ENCODE measurements around the gene OSBPL5. TPM values are rescaled to one million over a fixed set of nuclear protein-coding genes. Genes with fewer than 3 reads are reported as not detected.

The OSBPL5 gene
- total and polyA plus RNA-seq, 2 donors from 2014 or later, result 8.5 to 63.0 TPM

- Histone ChIP-seq H3K9ac (ENCODE audit: low read length in 3 of 3) (no peak overlapping the region), H3K4me1 (ENCODE audit: control insufficient read depth in 2 of 3, insufficient read depth in 2 of 3, low read depth in 1 of 3, low read length in 3 of 3) (no peaks in the 10 kb centered on the region), H3K27ac (ENCODE audit: low read depth in 2 of 2, low read length in 2 of 2) (no peak overlapping the region), H3K4me3 (ENCODE audit: low read length in 3 of 3) (no peak overlapping the region), H3K36me3 (ENCODE audit: control insufficient read depth in 2 of 3, insufficient read depth in 3 of 3, low read length in 3 of 3) (peaks cover 0 to 4% (median 2%) of the 10 kb centered on the region in 3 donors), H3K9me3 (ENCODE audit: control insufficient read depth in 2 of 3, insufficient read depth in 1 of 3, low read length in 3 of 3) (no peaks in the 10 kb centered on the region), H3K27me3 (ENCODE audit: control insufficient read depth, insufficient read depth, low read length) (no peaks in the 10 kb centered on the region)
- DNase-seq, result peak in 1 of 5 donors; percentile 67
- TF ChIP-seq, protein P1, sequence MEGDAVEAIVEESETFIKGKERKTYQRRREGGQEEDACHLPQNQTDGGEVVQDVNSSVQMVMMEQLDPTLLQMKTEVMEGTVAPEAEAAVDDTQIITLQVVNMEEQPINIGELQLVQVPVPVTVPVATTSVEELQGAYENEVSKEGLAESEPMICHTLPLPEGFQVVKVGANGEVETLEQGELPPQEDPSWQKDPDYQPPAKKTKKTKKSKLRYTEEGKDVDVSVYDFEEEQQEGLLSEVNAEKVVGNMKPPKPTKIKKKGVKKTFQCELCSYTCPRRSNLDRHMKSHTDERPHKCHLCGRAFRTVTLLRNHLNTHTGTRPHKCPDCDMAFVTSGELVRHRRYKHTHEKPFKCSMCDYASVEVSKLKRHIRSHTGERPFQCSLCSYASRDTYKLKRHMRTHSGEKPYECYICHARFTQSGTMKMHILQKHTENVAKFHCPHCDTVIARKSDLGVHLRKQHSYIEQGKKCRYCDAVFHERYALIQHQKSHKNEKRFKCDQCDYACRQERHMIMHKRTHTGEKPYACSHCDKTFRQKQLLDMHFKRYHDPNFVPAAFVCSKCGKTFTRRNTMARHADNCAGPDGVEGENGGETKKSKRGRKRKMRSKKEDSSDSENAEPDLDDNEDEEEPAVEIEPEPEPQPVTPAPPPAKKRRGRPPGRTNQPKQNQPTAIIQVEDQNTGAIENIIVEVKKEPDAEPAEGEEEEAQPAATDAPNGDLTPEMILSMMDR (IDR thresholded peaks at IDR 0.05; ENCODE audit: borderline replicate concordance, extremely low read depth, insufficient read depth), result no peak
- intact Hi-C loops (cut with DNase I), result no loop called here
- FAIRE-seq, result no peak
Observed at GRCh38 chr11:3101921-3102640, 63.0 kb downstream of the OSBPL5 start.

GRCh38 chr11:3099178-3099577 is 65.9 kb downstream of the OSBPL5 start:
- FAIRE-seq, result no peak

DNA sequence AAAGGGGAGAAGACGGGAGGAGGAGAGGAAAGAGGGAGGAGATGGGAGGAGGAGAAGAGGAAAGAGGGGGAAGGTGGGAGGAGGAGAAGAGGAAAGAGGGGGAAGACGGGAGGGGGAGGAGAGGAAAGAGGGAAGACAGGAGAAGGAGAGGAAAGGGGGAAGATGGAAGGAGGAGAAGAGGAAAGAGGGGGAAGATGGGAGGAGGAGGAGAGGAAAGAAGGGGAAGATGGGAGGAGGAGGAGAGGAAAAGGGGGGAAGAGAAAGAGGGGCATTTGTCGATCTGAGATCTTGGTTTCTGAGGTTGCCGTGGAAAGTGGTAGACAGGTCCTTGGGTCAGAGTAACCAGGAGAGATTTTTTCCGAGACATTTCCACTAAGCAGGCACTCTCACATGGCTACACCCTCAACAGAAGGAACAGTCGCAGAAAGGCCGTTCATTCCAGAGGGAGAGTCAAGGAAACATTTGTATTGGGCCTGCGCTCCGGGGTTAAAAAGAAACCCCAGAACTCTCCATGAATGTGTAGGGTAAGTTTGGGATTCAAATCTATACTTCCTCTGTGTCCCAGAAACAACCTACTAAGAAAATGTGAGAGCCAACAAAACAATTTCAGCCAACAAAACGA is 68.1 kb downstream of the OSBPL5 start:
- no peak overlapping the region for H3K4me3 ChIP-seq (ENCODE audit: low read length in 3 of 3)
- intact Hi-C loops (cut with DNase I), result no loop called here
- TF ChIP-seq, protein P1 (IDR thresholded peaks at IDR 0.05; ENCODE audit: borderline replicate concordance, extremely low read depth, insufficient read depth), result no peak
- peaks cover 0 to 4% (median 2%) of the 10 kb centered on the region in 3 donors for H3K36me3 ChIP-seq (ENCODE audit: control insufficient read depth in 2 of 3, insufficient read depth in 3 of 3, low read length in 3 of 3)
- H3K9ac ChIP-seq (ENCODE audit: low read length in 3 of 3), result no peak overlapping the region
- H3K27ac ChIP-seq (ENCODE audit: low read depth in 2 of 2, low read length in 2 of 2), result no peak overlapping the region
- no peaks in the 10 kb centered on the region for H3K27me3 ChIP-seq (ENCODE audit: control insufficient read depth, insufficient read depth, low read length)
- peaks cover 0 to 2% (median 0%) of the 10 kb centered on the region in 3 donors for H3K4me1 ChIP-seq (ENCODE audit: control insufficient read depth in 2 of 3, insufficient read depth in 2 of 3, low read depth in 1 of 3, low read length in 3 of 3)
- DNase-seq (peak in 1 of 5 donors; percentile 14), FAIRE-seq (no peak)
- no peaks in the 10 kb centered on the region for H3K9me3 ChIP-seq (ENCODE audit: control insufficient read depth in 2 of 3, insufficient read depth in 1 of 3, low read length in 3 of 3)

More at GRCh38 chr11:3099178-3099577, 65.9 kb downstream of the OSBPL5 start:
- no peak overlapping the region for H3K4me3 ChIP-seq (ENCODE audit: low read length in 3 of 3)
- TF ChIP-seq, protein P1 (IDR thresholded peaks at IDR 0.05; ENCODE audit: borderline replicate concordance, extremely low read depth, insufficient read depth), result no peak
- no peaks in the 10 kb centered on the region for H3K27me3 ChIP-seq (ENCODE audit: control insufficient read depth, insufficient read depth, low read length)
- H3K36me3 ChIP-seq (ENCODE audit: control insufficient read depth in 2 of 3, insufficient read depth in 3 of 3, low read length in 3 of 3), result peaks cover 0 to 4% (median 2%) of the 10 kb centered on the region in 3 donors
- no peak overlapping the region for H3K9ac ChIP-seq (ENCODE audit: low read length in 3 of 3)
- H3K27ac ChIP-seq (ENCODE audit: low read depth in 2 of 2, low read length in 2 of 2), result no peak overlapping the region
- intact Hi-C loops (cut with DNase I), result no loop called here
- H3K9me3 ChIP-seq (ENCODE audit: control insufficient read depth in 2 of 3, insufficient read depth in 1 of 3, low read length in 3 of 3), result no peaks in the 10 kb centered on the region
- H3K4me1 ChIP-seq (ENCODE audit: control insufficient read depth in 2 of 3, insufficient read depth in 2 of 3, low read depth in 1 of 3, low read length in 3 of 3), result peaks cover 0 to 2% (median 0%) of the 10 kb centered on the region in 3 donors
- DNase-seq, result no peak
